ENCODE results near the gene HHEX.

- TF ChIP-seq CTCF (IDR thresholded peaks at IDR 0.05) (no peak), EP300 (IDR thresholded peaks at IDR 0.05) (no peak)
These were observed 660 bp upstream of the HHEX start for GRCh38 chr10:92688927-92689662.
